ENCODE measurements around the gene MAN2A1. TPM values are rescaled to one million over a fixed set of nuclear protein-coding genes. Genes with fewer than 3 reads are reported as not detected.
A peak's percentile ranks its signal among the peaks of the same experiment; 100 is the strongest.

The MAN2A1 gene
- polyA plus RNA-seq, 1 donor, result 40.4 TPM

DNA sequence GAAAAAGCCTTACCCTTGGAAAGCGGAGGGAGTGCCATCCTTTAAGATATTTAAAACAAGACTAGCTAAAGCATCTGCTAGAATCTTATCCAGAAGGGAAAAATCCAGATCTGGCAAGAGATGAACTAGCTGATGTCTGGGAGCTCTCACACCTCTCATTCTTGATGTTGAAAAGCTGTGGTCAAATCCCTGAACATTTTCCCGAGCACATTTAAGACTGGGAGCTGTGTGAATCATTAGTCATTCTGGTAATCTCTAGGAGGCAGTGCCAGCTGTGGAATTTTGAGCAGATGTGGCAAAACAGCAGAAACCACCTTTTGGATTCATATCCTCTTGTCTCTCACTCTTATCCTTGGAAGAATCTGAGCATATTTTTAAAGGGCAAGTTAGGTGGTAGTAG, 218.0 kb downstream of the MAN2A1 start:
- DNase-seq (ENCODE audit: low read depth), result no peak

DNA sequence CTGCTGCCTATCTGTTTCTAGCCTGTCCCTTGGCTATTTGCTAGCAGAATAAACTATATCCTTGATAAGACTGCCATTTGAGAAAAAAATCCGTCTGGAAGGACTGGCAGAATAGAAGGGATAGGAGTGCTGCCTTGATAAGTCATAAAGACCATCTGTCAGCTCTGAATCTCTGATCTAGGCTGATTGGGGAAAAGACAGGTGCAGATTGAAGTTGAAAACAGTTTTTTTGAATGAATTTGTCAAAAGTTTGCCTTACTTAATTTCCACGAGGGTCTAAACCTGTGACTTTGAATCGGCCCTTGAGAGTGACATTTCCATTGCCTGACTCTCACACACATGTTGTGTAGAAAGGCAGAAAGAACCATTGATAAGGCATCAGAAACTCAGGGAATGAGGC, 218.6 kb downstream of the MAN2A1 start:
- no peak for DNase-seq (ENCODE audit: low read depth)

DNA sequence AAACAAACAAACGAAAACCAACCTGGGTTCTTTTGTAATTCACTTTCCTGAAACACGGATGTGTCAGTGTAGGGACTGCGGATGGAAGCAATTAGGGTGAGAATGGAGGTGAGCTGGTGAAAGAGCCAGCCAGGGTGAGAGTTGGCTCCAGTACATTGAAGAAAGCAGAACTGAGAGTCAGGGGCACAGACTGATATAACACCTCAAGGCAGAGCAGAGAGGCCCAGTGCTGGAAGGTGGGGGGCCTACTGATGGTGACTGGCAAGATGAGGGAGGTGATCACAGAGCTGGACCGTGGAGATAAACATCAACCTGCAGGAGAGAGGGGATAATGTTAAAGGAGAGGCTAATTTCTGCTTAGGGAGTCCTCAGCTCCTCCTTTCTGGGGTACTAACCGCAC, 221.1 kb downstream of the MAN2A1 start:
- DNase-seq (ENCODE audit: low read depth), result no peak

DNA sequence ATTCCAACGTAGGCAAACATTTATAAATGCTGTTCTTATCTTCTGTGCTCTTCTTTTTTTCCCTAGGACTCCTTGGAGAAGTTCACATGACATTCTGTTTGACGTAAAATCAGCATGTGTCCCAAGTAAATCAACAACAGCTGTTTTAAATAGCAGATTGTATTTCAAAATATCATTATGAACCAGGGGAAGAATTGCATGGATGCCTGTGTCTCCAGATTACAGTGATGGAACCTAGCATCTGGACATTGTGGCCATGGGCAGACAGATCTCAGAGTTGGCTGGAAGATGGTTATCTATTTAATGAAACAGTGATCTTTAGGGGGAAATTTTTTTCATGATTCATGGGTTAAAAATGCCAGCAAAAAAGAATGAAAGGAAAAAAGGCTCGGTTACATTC, 222.0 kb downstream of the MAN2A1 start:
- DNase-seq (ENCODE audit: low read depth), result peak; percentile 20

DNA sequence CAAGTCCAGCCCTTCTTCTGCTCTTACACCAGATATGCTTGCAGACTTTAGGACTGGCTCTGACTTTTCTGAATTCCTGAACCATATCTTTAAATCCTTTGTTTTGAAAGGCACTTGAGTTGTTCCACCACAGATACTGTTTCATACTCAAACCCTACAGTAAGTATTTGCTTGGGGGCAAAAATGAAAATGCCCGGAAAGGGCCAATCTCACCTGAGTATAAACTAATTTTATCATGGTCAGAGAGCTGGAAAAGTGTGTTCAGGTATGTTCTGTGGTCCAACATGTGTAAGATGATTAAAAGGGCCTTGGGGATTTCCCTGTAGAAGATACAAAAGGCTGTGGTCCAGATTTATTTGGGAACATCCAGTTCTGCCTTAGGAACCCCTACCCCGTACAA, 225.2 kb downstream of the MAN2A1 start:
- no peak for DNase-seq (ENCODE audit: low read depth)

DNA sequence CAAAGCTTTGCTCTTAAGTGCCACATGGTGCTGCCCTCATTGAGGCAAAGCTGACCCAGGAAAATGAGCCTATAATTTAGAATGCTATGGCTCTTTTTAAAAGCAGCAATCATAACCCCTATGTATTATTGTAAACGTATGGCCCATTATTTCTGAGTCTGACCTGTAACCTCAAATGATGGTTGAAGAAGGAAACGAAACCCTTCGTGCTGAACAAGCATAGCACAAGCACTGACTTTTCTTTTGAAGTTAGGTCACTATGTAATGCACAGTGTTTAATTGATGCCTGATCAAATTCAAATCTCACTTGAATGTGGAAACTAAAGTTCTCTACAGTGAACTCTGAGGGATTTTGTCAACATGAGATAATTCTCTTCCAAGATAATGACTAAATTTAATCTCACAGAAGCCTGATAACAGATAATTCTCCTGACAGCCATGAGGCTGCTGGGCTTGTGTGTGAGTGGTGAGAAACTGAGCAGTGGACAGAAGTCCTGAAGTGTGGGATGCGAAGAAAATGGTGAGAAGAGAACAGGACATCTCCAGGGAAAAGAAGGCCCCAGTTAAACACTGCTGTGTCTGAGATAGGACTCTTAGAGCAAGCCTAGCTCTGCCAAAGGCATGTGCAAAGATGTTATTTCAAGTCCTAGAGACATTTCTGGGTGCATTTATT, 226.9 kb downstream of the MAN2A1 start:
- DNase-seq (ENCODE audit: low read depth), result no peak

Data from forelimb muscle (tissue), 1 donor.